ENCODE results near the gene ANGPTL8.

Gene ANGPTL8

DNA sequence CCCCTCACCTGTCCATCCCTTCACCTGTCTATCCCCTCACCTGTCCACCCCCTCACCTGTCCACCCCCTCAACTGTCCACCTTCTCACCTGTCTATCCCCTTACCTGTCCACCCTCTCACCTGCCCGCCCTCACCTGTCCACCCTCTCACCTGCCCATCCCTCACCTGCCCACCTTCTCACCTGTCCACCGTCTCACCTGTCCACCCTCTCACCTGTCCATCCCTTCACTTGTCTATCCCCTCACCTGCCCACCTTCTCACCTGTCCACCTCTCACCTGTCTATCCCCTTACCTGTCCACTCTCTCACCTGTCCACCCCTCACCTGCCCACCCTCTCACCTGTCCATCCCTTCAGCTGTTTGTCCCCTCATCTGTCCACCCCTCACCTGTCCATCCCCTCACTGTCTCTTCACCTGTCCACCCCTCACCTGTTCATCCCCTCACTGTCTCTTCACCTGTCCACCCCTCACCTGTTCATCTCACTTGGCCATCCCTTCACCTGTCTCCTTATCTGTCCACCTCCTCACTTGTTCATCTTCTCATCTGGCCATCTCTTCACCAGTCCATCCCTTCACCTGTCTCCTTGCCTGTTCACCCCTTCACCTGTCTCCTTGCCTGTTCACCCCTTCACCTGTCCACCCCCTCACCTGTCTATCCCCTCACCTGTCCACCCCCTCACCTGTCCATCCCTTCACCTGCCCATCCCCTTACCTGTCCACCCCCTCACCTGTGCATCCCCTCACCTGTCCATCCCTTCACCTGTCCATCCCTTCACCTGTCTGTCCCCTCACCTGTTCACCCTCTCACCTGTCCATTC, 29.4 kb upstream of the ANGPTL8 start:
- peaks cover 16% of the 10 kb centered on the region for H3K36me3 ChIP-seq (ENCODE audit: insufficient read depth, low read length)

DNA sequence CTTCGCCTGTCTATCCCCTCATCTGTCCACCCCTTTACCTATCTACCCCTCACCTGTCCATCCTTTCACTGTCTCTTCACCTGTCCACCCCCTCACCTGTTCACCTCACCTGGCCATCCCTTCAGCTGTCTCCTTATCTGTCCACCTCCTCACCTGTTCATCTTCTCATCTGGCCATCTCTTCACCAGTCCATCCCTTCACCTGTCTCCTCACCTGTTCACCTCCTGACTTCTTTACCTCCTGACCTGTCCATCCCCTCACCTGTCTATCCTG, 28.8 kb upstream of the ANGPTL8 start:
- H3K36me3 ChIP-seq (ENCODE audit: insufficient read depth, low read length), result peaks cover 20% of the 10 kb centered on the region
- H3K4me3 ChIP-seq (ENCODE audit: low read length), result no peak overlapping the region
- H2AFZ ChIP-seq (ENCODE audit: low read depth, low read length), result no peak overlapping the region
- no peaks in the 10 kb centered on the region for H3K27me3 ChIP-seq (ENCODE audit: insufficient read depth, low read length)
- no peaks in the 10 kb centered on the region for H3K4me1 ChIP-seq (ENCODE audit: insufficient read depth, low read length)
- H3K9me3 ChIP-seq (ENCODE audit: low read length), result no peaks in the 10 kb centered on the region

More for the DNA sequence above, 29.4 kb upstream of the ANGPTL8 start:
- no peak overlapping the region for H3K4me3 ChIP-seq (ENCODE audit: low read length)
- no peaks in the 10 kb centered on the region for H3K27me3 ChIP-seq (ENCODE audit: insufficient read depth, low read length)
- no peaks in the 10 kb centered on the region for H3K4me1 ChIP-seq (ENCODE audit: insufficient read depth, low read length)
- no peak overlapping the region for H2AFZ ChIP-seq (ENCODE audit: low read depth, low read length)
- no peaks in the 10 kb centered on the region for H3K9me3 ChIP-seq (ENCODE audit: low read length)

DNA sequence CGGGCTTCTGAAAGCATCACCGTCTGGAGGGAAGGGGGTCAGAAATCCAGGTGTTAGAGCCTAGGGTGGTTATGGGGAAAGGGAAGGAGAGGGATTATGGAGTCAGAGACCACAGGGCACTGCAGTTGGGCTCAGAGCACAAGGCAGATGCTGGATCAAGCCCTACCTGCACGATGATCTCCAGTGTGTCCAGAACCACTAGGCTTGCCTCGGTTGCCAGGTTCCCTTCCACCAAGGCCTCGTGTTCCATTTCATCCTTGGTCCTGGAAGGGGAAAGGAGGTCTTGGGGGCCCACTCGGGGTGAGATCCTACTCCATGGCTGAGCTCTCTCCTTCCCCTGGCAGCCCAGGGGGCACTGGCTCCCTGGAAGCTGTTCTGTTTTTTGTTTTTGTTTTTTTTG, 25.0 kb upstream of the ANGPTL8 start:
- H3K36me3 ChIP-seq (ENCODE audit: insufficient read depth, low read length), result peaks cover 28% of the 10 kb centered on the region
- H3K27me3 ChIP-seq (ENCODE audit: insufficient read depth, low read length), result no peaks in the 10 kb centered on the region

DNA sequence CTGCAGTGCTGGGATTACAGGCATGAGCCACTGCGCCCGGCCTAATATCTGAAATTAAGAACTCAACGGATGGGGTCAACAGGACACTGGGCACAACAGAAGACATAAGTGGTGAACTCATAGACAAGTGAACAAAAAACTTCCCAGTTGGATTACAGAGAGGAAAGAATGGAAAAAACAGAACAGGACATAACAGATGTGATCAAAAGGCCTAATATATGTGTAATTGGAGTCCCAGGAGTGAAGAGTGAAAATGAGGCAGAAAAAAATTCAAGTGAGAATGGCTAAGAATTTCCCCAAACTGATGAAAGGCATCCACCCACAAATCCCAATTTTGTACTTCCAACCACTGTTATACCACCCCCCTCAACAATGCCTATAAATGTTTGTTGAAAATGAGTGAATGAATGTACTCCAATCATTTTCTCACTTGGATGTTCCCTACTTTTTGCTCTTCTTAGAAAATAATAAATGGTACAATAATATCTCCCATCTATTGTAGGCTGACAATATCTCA, 18.3 kb upstream of the ANGPTL8 start:
- Histone ChIP-seq H3K9me3 (ENCODE audit: low read length) (peaks cover 18% of the 10 kb centered on the region), H3K4me3 (ENCODE audit: low read length) (no peak overlapping the region), H3K36me3 (ENCODE audit: insufficient read depth, low read length) (peaks cover 42% of the 10 kb centered on the region), H3K27me3 (ENCODE audit: insufficient read depth, low read length) (no peaks in the 10 kb centered on the region), H2AFZ (ENCODE audit: low read depth, low read length) (no peak overlapping the region), H3K4me1 (ENCODE audit: insufficient read depth, low read length) (no peaks in the 10 kb centered on the region)

More for the DNA sequence above, 25.0 kb upstream of the ANGPTL8 start:
- H3K4me3 ChIP-seq (ENCODE audit: low read length), result no peak overlapping the region
- H3K9me3 ChIP-seq (ENCODE audit: low read length), result no peaks in the 10 kb centered on the region
- H3K4me1 ChIP-seq (ENCODE audit: insufficient read depth, low read length), result no peaks in the 10 kb centered on the region
- no peak overlapping the region for H2AFZ ChIP-seq (ENCODE audit: low read depth, low read length)

DNA sequence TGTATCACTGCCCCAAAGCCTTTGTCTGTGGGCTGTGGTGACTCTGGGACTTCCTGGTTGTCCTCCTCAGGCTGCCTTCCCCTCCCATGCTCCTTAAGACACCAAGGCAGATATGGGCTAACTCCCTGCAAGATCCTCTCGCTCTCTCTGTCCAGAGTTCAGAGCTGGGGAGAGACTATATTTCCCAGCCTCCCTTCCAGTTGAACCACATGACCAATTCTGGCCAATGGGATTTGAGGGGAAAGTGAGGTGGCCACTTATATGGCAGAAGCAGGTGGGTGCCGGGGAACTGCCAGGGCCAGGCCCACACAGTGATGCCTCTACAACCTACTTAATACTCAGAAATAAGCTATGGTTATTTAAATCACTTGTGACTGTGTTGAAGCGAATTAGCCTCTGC, 16.2 kb upstream of the ANGPTL8 start:
- no peak overlapping the region for H3K4me3 ChIP-seq (ENCODE audit: low read length)
- H3K9me3 ChIP-seq (ENCODE audit: low read length), result peaks cover 22% of the 10 kb centered on the region
- no peaks in the 10 kb centered on the region for H3K27me3 ChIP-seq (ENCODE audit: insufficient read depth, low read length)
- H3K36me3 ChIP-seq (ENCODE audit: insufficient read depth, low read length), result peaks cover 44% of the 10 kb centered on the region
- H2AFZ ChIP-seq (ENCODE audit: low read depth, low read length), result no peak overlapping the region
- H3K4me1 ChIP-seq (ENCODE audit: insufficient read depth, low read length), result no peaks in the 10 kb centered on the region

DNA sequence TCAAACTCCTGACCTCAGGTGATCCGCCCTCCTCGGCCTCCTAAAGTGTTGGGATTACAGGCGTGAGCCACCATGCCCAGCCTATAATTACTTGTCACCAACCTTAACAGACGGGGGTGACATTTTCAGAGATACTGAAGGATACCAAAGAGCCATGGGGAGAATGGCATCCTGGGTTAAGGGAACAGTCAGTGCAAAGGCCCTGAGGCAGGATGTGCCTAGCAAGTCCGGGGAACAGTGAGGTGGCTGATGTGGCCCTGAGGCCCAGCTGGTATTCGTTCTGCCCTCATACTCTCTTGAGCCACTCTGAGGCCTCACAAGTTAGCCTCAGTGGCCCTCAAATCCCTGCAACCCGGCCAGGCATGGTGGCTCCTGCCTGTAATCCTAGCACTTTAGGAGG, 15.0 kb upstream of the ANGPTL8 start:
- Histone ChIP-seq H3K9me3 (ENCODE audit: low read length) (peaks cover 22% of the 10 kb centered on the region), H3K27me3 (ENCODE audit: insufficient read depth, low read length) (no peaks in the 10 kb centered on the region), H3K4me1 (ENCODE audit: insufficient read depth, low read length) (no peaks in the 10 kb centered on the region), H3K36me3 (ENCODE audit: insufficient read depth, low read length) (peaks cover 44% of the 10 kb centered on the region), H2AFZ (ENCODE audit: low read depth, low read length) (no peak overlapping the region), H3K4me3 (ENCODE audit: low read length) (no peak overlapping the region)

DNA sequence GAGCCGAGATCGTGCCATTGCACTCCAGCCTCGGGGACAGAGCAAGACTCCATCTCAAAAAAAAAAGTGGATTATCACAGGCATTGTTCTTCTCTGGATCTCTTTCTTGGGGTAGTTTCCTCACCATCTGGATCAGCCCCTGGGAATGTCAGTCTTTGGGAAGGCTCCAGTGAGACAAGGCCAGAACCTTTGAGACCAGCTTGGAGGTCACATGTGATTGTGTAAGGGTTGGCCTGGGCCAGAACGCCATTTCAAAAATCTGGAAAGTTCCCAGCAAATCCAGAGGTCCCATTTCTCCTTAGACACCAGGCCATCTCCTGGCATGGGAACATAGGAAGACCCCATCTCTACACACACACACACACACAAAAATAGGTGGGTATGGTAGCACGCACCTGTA, 14.2 kb upstream of the ANGPTL8 start:
- Histone ChIP-seq H3K36me3 (ENCODE audit: insufficient read depth, low read length) (peaks cover 44% of the 10 kb centered on the region), H3K9me3 (ENCODE audit: low read length) (peaks cover 22% of the 10 kb centered on the region), H2AFZ (ENCODE audit: low read depth, low read length) (no peak overlapping the region), H3K27me3 (ENCODE audit: insufficient read depth, low read length) (no peaks in the 10 kb centered on the region), H3K4me1 (ENCODE audit: insufficient read depth, low read length) (no peaks in the 10 kb centered on the region), H3K4me3 (ENCODE audit: low read length) (no peak overlapping the region)

DNA sequence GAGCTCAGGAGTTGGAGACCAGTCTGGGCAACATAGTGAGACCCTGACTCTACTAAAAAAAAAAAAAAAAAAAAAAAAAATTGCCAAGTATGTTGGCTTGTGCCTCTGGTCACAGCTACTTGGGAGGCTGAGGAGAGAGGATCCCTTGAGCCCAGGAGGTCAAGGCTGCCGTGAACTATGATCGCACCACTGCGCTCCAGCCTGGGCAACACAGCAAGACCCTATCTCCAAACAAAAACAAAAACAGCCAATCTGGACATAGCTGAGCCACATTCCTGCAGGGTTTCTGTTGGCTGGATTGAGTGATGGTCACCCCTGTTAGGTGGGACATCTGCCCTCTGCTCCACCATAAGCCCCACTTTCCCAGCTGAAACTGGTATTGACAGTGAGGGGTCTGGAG, 13.6 kb upstream of the ANGPTL8 start:
- H3K36me3 ChIP-seq (ENCODE audit: insufficient read depth, low read length), result peaks cover 48% of the 10 kb centered on the region

DNA sequence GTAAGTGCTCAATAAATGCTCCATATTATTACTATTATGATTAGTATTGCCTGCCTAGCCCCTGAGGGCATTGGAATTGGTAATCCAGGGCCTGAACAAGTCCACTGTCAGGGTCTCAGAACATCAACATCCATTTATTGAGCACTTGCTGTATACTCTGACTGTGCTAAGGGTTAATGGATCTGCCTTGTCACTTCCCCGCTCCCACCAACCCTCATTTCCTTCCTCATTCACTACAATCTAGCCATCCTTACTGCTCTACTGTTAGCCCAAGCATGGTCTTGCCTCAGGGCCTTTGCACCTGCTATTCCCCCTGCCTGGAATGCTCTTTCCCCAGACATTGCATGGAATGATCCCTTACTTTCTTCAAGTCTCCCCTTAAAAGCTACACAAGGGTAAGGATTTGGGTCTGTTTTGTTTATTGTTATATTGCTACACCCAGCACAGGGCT, 12.7 kb upstream of the ANGPTL8 start:
- Histone ChIP-seq H3K36me3 (ENCODE audit: insufficient read depth, low read length) (peaks cover 41% of the 10 kb centered on the region), H3K27me3 (ENCODE audit: insufficient read depth, low read length) (no peaks in the 10 kb centered on the region), H2AFZ (ENCODE audit: low read depth, low read length) (no peak overlapping the region), H3K4me3 (ENCODE audit: low read length) (no peak overlapping the region), H3K4me1 (ENCODE audit: insufficient read depth, low read length) (no peaks in the 10 kb centered on the region), H3K9me3 (ENCODE audit: low read length) (peaks cover 13% of the 10 kb centered on the region)

More for the DNA sequence above, 13.6 kb upstream of the ANGPTL8 start:
- Histone ChIP-seq H3K4me3 (ENCODE audit: low read length) (no peak overlapping the region), H3K27me3 (ENCODE audit: insufficient read depth, low read length) (no peaks in the 10 kb centered on the region), H3K9me3 (ENCODE audit: low read length) (peaks cover 22% of the 10 kb centered on the region), H3K4me1 (ENCODE audit: insufficient read depth, low read length) (no peaks in the 10 kb centered on the region), H2AFZ (ENCODE audit: low read depth, low read length) (no peak overlapping the region)

DNA sequence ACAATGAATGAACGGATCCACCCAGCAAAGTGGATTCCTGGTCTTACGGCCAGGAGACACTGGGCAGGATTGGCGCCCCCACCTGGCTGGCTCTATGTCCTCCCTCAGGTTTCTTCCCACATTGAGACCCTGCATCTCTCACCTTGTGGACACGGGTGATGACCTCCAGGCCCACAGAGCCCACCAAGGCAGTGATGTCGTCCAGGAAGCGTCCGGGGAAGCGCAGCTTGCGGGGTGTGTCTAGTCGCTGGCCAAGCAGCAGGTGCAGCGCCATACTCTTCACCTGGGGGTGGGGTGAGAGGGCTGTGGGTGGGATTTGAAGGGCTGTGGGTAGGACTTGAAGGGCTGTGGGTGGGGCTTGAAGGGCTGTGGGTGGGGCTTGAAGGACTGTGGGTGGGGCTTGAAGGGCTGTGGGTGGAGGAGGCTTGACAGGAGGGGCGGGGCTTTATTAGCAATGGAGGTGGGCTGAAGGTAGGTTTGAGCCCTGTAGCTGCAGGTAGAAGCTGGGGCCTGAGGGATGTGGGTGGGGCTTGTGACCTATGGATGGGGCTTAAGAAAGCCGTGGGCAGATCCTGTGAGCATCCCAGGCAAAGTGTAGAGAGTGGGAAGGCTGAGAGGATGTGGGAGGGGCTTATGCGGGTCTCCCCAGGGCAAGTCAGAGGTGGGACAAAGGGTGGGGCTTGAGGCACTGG, 12.1 kb upstream of the ANGPTL8 start:
- Histone ChIP-seq H3K36me3 (ENCODE audit: insufficient read depth, low read length) (peaks cover 38% of the 10 kb centered on the region), H3K27me3 (ENCODE audit: insufficient read depth, low read length) (no peaks in the 10 kb centered on the region), H3K9me3 (ENCODE audit: low read length) (peaks cover 7% of the 10 kb centered on the region), H3K4me3 (ENCODE audit: low read length) (no peak overlapping the region), H3K4me1 (ENCODE audit: insufficient read depth, low read length) (no peaks in the 10 kb centered on the region), H2AFZ (ENCODE audit: low read depth, low read length) (no peak overlapping the region)

DNA sequence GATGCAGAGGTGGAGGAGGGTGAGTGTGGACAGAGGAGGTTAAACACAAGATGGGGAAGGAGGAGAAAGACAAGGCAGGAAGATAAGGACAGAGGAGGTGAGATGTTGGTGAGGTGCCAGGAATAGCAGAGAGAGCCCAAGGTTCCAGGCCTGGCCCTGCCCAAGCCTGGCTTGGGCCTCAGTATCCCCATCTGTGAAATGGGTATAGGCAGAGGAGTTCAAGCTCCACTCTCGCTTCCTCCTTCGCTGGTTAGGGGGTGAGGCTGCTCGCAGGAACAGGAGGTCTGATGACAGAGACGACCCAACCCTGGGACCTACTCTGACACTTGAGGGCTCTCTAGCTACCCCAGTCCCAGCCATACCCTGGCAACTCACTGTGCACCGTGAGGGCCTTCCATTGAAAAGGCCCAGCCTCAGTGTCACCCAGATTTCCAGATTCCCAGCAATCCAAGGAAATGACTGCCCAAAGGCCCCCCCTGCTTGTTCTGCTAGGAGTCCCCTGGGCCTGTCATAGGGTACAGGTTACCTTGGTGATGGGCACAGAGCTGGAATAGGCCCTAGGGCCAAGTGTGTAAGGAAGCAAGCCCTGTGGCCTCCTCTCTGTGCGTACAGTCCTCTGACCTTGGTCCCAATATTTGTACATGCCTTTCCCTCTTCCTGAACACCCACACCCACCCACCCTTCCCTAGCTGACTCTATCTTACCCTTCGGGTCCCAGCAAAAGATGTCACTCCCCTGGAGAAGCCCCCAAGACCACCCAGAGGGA, 8.6 kb upstream of the ANGPTL8 start:
- no peaks in the 10 kb centered on the region for H3K27me3 ChIP-seq (ENCODE audit: insufficient read depth, low read length)
- H3K9me3 ChIP-seq (ENCODE audit: low read length), result peaks cover 4% of the 10 kb centered on the region
- H3K36me3 ChIP-seq (ENCODE audit: insufficient read depth, low read length), result peaks cover 28% of the 10 kb centered on the region
- no peak overlapping the region for H2AFZ ChIP-seq (ENCODE audit: low read depth, low read length)
- no peak overlapping the region for H3K4me3 ChIP-seq (ENCODE audit: low read length)
- no peaks in the 10 kb centered on the region for H3K4me1 ChIP-seq (ENCODE audit: insufficient read depth, low read length)

DNA sequence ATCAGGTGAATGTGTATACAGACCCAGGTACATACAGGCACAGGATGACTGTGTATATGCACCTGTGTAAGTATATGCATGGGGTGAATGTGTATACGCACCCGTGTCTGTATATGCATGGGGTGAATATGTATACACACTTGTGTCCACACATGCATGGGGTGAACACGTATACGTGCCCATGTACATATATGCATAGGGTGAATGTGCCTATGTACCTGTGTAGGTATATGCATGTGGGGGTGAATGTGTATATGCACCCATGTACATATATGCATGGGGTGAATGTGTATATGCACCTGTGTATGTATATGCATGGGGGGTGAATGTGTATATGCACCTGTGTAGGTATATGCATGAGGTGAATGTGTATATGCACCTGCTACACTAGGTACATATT, 6.9 kb upstream of the ANGPTL8 start:
- H3K36me3 ChIP-seq (ENCODE audit: insufficient read depth, low read length), result peaks cover 22% of the 10 kb centered on the region
- no peaks in the 10 kb centered on the region for H3K27me3 ChIP-seq (ENCODE audit: insufficient read depth, low read length)
- no peak overlapping the region for H3K4me3 ChIP-seq (ENCODE audit: low read length)
- no peaks in the 10 kb centered on the region for H3K9me3 ChIP-seq (ENCODE audit: low read length)
- no peak overlapping the region for H2AFZ ChIP-seq (ENCODE audit: low read depth, low read length)
- no peaks in the 10 kb centered on the region for H3K4me1 ChIP-seq (ENCODE audit: insufficient read depth, low read length)

DNA sequence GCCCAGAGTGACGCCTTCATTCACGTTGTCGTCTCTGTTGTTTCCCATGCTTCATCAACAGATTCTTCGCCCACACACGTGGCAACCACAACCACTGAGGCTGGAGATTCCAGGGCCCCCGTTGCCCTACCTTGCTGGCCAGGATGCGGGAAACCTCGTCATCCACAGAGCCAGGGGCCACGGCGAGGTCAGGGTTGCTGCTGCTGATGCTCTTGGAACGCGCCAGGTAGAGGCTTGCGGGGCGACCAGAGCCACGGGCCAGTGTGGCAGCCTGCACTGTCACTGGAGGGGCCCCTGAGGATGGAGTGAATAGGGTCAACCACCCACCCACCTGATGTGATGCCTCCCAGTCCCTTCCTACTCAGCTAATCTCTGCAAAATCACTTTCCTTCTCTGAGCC, 6.3 kb upstream of the ANGPTL8 start:
- Histone ChIP-seq H2AFZ (ENCODE audit: low read depth, low read length) (no peak overlapping the region), H3K9me3 (ENCODE audit: low read length) (no peaks in the 10 kb centered on the region), H3K4me1 (ENCODE audit: insufficient read depth, low read length) (no peaks in the 10 kb centered on the region), H3K4me3 (ENCODE audit: low read length) (no peak overlapping the region), H3K27me3 (ENCODE audit: insufficient read depth, low read length) (no peaks in the 10 kb centered on the region), H3K36me3 (ENCODE audit: insufficient read depth, low read length) (peaks cover 25% of the 10 kb centered on the region)
